ENCODE results near the gene BTBD9. TPM values are rescaled to one million over a fixed set of nuclear protein-coding genes. Genes with fewer than 3 reads are reported as not detected.

The BTBD9 gene
- total and polyA plus RNA-seq, 11 donors, result 6.3 to 23.3 (median 19.4) TPM

DNA sequence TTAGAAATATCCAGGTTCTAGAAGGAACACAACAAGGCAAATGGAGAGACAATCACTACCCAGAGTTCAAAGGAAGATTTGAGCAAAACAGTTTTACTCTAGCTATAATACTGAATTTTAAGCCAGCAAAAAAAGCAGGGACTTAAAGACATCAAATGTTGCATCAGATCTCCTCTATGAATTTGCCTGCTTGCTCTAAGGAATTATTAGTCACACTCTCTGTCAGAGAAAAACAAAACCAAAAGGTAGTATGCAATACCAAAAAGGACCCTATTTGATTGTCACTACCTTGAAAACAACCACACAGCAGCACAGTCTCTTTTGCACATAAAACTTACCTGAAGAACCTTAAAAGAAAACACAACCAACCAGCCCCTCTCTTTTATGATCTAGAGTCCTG lies 46.3 kb downstream of the BTBD9 start:
- ATAC-seq, result no peak
- H3K9me3 ChIP-seq, result no peaks in the 10 kb centered on the region
- H3K4me1 ChIP-seq, result no peaks in the 10 kb centered on the region
- TF ChIP-seq, protein P1, sequence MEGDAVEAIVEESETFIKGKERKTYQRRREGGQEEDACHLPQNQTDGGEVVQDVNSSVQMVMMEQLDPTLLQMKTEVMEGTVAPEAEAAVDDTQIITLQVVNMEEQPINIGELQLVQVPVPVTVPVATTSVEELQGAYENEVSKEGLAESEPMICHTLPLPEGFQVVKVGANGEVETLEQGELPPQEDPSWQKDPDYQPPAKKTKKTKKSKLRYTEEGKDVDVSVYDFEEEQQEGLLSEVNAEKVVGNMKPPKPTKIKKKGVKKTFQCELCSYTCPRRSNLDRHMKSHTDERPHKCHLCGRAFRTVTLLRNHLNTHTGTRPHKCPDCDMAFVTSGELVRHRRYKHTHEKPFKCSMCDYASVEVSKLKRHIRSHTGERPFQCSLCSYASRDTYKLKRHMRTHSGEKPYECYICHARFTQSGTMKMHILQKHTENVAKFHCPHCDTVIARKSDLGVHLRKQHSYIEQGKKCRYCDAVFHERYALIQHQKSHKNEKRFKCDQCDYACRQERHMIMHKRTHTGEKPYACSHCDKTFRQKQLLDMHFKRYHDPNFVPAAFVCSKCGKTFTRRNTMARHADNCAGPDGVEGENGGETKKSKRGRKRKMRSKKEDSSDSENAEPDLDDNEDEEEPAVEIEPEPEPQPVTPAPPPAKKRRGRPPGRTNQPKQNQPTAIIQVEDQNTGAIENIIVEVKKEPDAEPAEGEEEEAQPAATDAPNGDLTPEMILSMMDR (IDR thresholded peaks at IDR 0.05), result no peak
- no peak for TF ChIP-seq POLR2A (IDR thresholded peaks at IDR 0.05)
- DNase-seq, result no peak
- no peak overlapping the region for H3K27ac ChIP-seq
- H3K27me3 ChIP-seq, result no peaks in the 10 kb centered on the region
- H3K4me3 ChIP-seq, result no peak overlapping the region
- H3K36me3 ChIP-seq, result peaks cover 0 to 49% (median 34%) of the 10 kb centered on the region in 9 donors
- intact Hi-C loops (cut with DNase I), result no loop called here

DNA sequence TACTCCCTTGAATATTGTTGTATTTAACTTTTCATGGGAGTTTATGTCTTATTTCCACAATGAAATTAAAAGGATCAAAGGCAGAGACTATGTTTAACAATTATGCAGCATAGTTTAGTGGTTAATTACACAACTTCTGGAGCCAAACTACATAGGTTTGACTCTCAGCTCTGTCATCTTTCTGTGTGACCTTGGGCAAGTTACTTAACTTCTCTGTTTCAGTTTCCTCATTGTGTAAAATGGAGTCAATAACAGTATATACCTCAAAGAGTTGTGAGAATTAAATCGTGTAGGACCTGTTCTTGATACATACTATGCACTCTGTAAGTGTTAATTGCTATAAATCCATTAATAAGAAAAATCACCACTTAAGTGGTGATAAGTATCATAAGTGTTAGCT lies 48.3 kb downstream of the BTBD9 start:
- H3K27me3 ChIP-seq, result no peaks in the 10 kb centered on the region
- H3K27ac ChIP-seq, result no peak overlapping the region
- no peaks in the 10 kb centered on the region for H3K4me1 ChIP-seq
- DNase-seq (no peak), ATAC-seq (no peak)
- no peak overlapping the region for H3K4me3 ChIP-seq
- H3K36me3 ChIP-seq, result peaks cover 0 to 59% (median 34%) of the 10 kb centered on the region in 9 donors
- 89 to 100% (median 95%) methylated on average over 1 of the region's 1 CpG for WGBS, 4 donors
- TF ChIP-seq, protein P1 (IDR thresholded peaks at IDR 0.05), result no peak
- no peak for TF ChIP-seq POLR2A (IDR thresholded peaks at IDR 0.05)
- no peaks in the 10 kb centered on the region for H3K9me3 ChIP-seq
- intact Hi-C loops (cut with DNase I), result no loop called here

DNA sequence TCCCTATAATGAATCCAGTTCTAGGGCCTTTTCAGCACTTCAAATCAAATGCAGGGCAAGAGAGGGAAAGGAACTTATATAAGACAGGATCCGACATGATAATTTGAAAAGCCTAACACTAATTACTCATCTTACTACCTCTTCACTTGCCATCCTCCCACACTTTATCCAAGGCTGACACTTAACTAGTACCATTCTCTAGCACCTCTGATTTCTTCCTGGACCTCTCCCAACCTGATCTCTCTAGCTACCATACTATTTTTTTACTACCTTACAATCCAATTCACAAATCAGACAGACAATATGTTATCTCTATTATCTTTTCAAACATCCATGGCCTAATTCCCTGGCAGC lies 50.4 kb downstream of the BTBD9 start:
- peaks cover 0 to 55% (median 34%) of the 10 kb centered on the region in 9 donors for H3K36me3 ChIP-seq
- intact Hi-C loops (cut with DNase I), result no loop called here
- no peaks in the 10 kb centered on the region for H3K4me1 ChIP-seq
- no peaks in the 10 kb centered on the region for H3K9me3 ChIP-seq
- H3K4me3 ChIP-seq, result no peak overlapping the region
- H3K27ac ChIP-seq, result no peak overlapping the region
- no peak for DNase-seq
- WGBS, 4 donors, result 90 to 96% (median 92%) methylated on average over 1 of the region's 1 CpG
- H3K27me3 ChIP-seq, result no peaks in the 10 kb centered on the region
- TF ChIP-seq, protein P1 (IDR thresholded peaks at IDR 0.05), result no peak
- TF ChIP-seq POLR2A (IDR thresholded peaks at IDR 0.05), result no peak
- ATAC-seq, result no peak

DNA sequence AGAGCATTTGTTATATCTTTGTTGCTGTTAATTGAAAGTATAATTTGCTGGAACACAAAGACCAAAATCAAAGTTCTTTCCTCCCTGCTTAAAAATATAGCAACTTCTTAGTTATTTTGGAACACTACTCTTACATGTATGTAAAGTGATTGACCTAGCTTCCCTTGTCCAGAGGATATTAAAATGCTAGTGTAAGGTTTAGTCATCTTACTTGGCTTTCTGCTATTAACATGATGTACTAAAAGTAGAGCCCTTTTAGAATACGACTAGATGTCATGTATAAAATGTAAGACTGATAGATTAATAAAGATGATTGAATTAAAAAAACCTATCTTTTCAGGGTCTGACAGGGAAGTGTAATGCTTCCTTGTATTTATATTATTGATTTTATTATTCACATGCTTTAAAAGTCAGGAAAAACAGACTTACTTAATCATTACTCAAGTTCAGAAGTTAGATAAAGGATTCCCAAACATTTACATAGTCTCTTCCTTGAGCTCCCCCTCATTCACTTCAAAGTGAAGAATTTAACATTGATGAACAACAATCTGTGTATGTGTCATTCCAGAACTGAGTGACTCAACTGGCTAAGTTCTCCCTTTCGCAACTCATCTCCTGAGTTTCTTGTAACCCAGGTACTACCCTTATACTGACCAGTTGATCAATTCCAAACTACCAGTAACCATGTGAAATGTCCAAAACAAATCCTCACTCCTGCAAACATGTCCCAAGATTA lies 50.9 kb downstream of the BTBD9 start:
- H3K4me1 ChIP-seq, result no peaks in the 10 kb centered on the region
- intact Hi-C loops (cut with DNase I), result no loop called here
- H3K27me3 ChIP-seq, result no peaks in the 10 kb centered on the region
- H3K27ac ChIP-seq, result no peak overlapping the region
- H3K36me3 ChIP-seq, result peaks cover 0 to 50% (median 28%) of the 10 kb centered on the region in 9 donors
- no peak for DNase-seq
- H3K4me3 ChIP-seq, result no peak overlapping the region
- 89 to 94% (median 92%) methylated on average over 2 of the region's 2 CpGs for WGBS, 4 donors
- H3K9me3 ChIP-seq, result no peaks in the 10 kb centered on the region
- TF ChIP-seq POLR2A (IDR thresholded peaks at IDR 0.05), result no peak
- TF ChIP-seq, protein P1 (IDR thresholded peaks at IDR 0.05), result no peak
- ATAC-seq, result no peak
